Glutamatergic neuron (in vitro differentiated cells): ENCODE measurements around the gene GNRHR. TPM values are rescaled to one million over a fixed set of nuclear protein-coding genes. Genes with fewer than 3 reads are reported as not detected.

ENCODE experiments used
- DNase-seq: peaks from one replicate; pipeline ENCODE4 v3.0.0; 2022
- H3K27ac Mint-ChIP-seq: one replicate; pipeline ENCODE4 v1.8.0; 2020; ENCODE audit warnings: mild to moderate bottlenecking, mixed read lengths, inconsistent platforms; ENCODE audit not compliant: unreplicated experiment
- H3K27me3 Mint-ChIP-seq: one replicate; pipeline ENCODE4 v1.8.0; 2020; ENCODE audit warnings: mild to moderate bottlenecking, moderate library complexity, mixed read lengths, inconsistent platforms; ENCODE audit not compliant: unreplicated experiment
- H3K36me3 Mint-ChIP-seq: one replicate; pipeline ENCODE4 v1.8.0; 2020; ENCODE audit warnings: mild to moderate bottlenecking, mixed read lengths, inconsistent platforms; ENCODE audit not compliant: unreplicated experiment
- H3K4me1 Mint-ChIP-seq: one replicate; pipeline ENCODE4 v1.8.0; 2020; ENCODE audit warnings: mild to moderate bottlenecking, low read depth, mixed read lengths, inconsistent platforms; ENCODE audit not compliant: unreplicated experiment
- H3K4me3 Mint-ChIP-seq: one replicate; pipeline ENCODE4 v1.8.0; 2020; ENCODE audit warnings: mild to moderate bottlenecking, mixed read lengths, inconsistent platforms; ENCODE audit not compliant: unreplicated experiment
- H3K9me3 Mint-ChIP-seq: one replicate; pipeline ENCODE4 v1.8.0; 2020; ENCODE audit warnings: mild to moderate bottlenecking, moderate library complexity, mixed read lengths, inconsistent platforms; ENCODE audit not compliant: unreplicated experiment
- CTCF ChIP-seq: fragments of 200-600 bp; sonication (generic); IDR thresholded peaks from one replicate; pipeline ENCODE4 v1.5.0; 2021; ENCODE audit not compliant: partially characterized antibody, unreplicated experiment
- long read RNA-seq: library from polyadenylated mRNA; unstranded; transcript quantifications from one replicate; pipeline ENCODE4 v2.0.0, GENCODE V29; 2020; ENCODE audit not compliant: unreplicated experiment
- total RNA-seq: library from RNA; stranded (reverse); fragmentation: NEBNext Ultra II Directional; extraction: Animal tissue kit (Norgen Biotek cat#: 25700); gene quantifications from one replicate; pipeline ENCODE4 v1.2.1, GENCODE V29; 2021; ENCODE audit not compliant: unreplicated experiment

GNRHR gene
- not detected for total RNA-seq
- long read RNA-seq, result 0 reads

- no peak within 1 kb of the TSS for H3K27ac Mint-ChIP-seq
- TF ChIP-seq CTCF, result no peak
Measured at GRCh38 chr4:67754288-67754687, at the start of gene GNRHR. GNRHR (minus strand) TSS chr4:67754388; CDS start chr4:67754335, 53 bp downstream.

GRCh38 chr4:67796810-67797209 lies 42.6 kb upstream of the GNRHR start:
- Mint-ChIP-seq H3K9me3 (no peaks in the 10 kb centered on the region), H3K27me3 (no peaks in the 10 kb centered on the region), H3K36me3 (no peaks in the 10 kb centered on the region), H3K4me1 (no peaks in the 10 kb centered on the region), H3K4me3 (no peak overlapping the region), H3K27ac (no peak overlapping the region)
- TF ChIP-seq CTCF, result no peak
- no peak for DNase-seq

More at GRCh38 chr4:67754288-67754687, at the start of gene GNRHR:
- Mint-ChIP-seq H3K4me3 (no peak within 1 kb of the TSS), H3K4me1 (peaks cover 4% of the 10 kb centered on the region), H3K9me3 (no peaks in the 10 kb centered on the region), H3K36me3 (no peaks in the 10 kb centered on the region), H3K27me3 (no peaks in the 10 kb centered on the region)
- no peak for DNase-seq

GRCh38 chr4:67790721-67791120 lies 36.5 kb upstream of the GNRHR start:
- no peaks in the 10 kb centered on the region for H3K4me1 Mint-ChIP-seq
- no peaks in the 10 kb centered on the region for H3K36me3 Mint-ChIP-seq
- DNase-seq, result no peak
- no peak overlapping the region for H3K27ac Mint-ChIP-seq
- H3K4me3 Mint-ChIP-seq, result no peak overlapping the region
- peaks cover 1% of the 10 kb centered on the region for H3K27me3 Mint-ChIP-seq
- H3K9me3 Mint-ChIP-seq, result no peaks in the 10 kb centered on the region
- TF ChIP-seq CTCF, result no peak

- no peak overlapping the region for H3K27ac Mint-ChIP-seq
- H3K9me3 Mint-ChIP-seq, result no peaks in the 10 kb centered on the region
- H3K4me3 Mint-ChIP-seq, result no peak overlapping the region
- no peaks in the 10 kb centered on the region for H3K36me3 Mint-ChIP-seq
- DNase-seq, result no peak
- H3K27me3 Mint-ChIP-seq, result peaks cover 1% of the 10 kb centered on the region
- H3K4me1 Mint-ChIP-seq, result no peaks in the 10 kb centered on the region
- TF ChIP-seq CTCF, result no peak
Measured at GRCh38 chr4:67787311-67787710, 33.1 kb upstream of the GNRHR start.

- no peak for DNase-seq
- Mint-ChIP-seq H3K36me3 (no peaks in the 10 kb centered on the region), H3K9me3 (no peaks in the 10 kb centered on the region), H3K27ac (no peak overlapping the region), H3K4me3 (no peak overlapping the region), H3K27me3 (no peaks in the 10 kb centered on the region), H3K4me1 (no peaks in the 10 kb centered on the region)
- no peak for TF ChIP-seq CTCF
Measured at GRCh38 chr4:67785528-67785927, 31.3 kb upstream of the GNRHR start.
